ENCODE measurements around the gene OSCP1. TPM values are rescaled to one million over a fixed set of nuclear protein-coding genes. Genes with fewer than 3 reads are reported as not detected.

Gene OSCP1
- total RNA-seq, 1 experiment from 2014 or later: 5.7 TPM

DNA sequence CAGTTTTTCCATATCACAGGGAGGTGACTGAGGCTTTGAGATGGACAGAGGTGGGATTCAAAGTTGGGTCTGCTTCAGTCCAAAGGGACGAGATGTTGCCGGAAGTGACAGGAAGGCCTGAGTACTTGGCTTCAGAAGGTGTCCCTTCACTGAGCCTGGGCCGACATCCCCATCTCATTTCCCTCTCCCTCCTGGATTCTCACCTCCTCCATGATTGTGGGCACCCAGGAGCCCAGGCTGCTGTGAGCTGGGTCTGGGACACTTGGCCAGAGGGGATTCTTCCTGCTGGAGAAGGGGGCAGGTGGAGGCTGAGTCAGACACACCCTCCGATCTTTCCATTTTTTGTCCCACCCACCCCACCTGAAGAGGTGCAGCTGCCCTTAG, 16.8 kb upstream of the OSCP1 start:
- Histone ChIP-seq H3K36me3 (ENCODE audit: insufficient read depth, low read length, poor library complexity, severe bottlenecking) (peaks cover 5% of the 10 kb centered on the region), H3K4me1 (ENCODE audit: insufficient read depth, low read length, poor library complexity, severe bottlenecking) (peaks cover 6% of the 10 kb centered on the region), H3K27me3 (replicated peaks; ENCODE audit: insufficient read depth, low read depth, low read length, poor library complexity) (no peaks in the 10 kb centered on the region), H3K4me3 (ENCODE audit: low read depth, low read length, poor library complexity, severe bottlenecking) (no peak overlapping the region), H3K27ac (ENCODE audit: low read depth, low read length, poor library complexity, severe bottlenecking) (no peak overlapping the region), H3K9me3 (ENCODE audit: low read depth, low read length, poor library complexity, severe bottlenecking) (no peaks in the 10 kb centered on the region)
- no TSS peak for BruUV-seq (replicated peaks)
- no peak for TF ChIP-seq EZH2 (IDR thresholded peaks at IDR 0.05; ENCODE audit: borderline replicate concordance, low read depth, low read length, poor library complexity, severe bottlenecking)
- TF ChIP-seq, protein P1, sequence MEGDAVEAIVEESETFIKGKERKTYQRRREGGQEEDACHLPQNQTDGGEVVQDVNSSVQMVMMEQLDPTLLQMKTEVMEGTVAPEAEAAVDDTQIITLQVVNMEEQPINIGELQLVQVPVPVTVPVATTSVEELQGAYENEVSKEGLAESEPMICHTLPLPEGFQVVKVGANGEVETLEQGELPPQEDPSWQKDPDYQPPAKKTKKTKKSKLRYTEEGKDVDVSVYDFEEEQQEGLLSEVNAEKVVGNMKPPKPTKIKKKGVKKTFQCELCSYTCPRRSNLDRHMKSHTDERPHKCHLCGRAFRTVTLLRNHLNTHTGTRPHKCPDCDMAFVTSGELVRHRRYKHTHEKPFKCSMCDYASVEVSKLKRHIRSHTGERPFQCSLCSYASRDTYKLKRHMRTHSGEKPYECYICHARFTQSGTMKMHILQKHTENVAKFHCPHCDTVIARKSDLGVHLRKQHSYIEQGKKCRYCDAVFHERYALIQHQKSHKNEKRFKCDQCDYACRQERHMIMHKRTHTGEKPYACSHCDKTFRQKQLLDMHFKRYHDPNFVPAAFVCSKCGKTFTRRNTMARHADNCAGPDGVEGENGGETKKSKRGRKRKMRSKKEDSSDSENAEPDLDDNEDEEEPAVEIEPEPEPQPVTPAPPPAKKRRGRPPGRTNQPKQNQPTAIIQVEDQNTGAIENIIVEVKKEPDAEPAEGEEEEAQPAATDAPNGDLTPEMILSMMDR (conservative IDR thresholded peaks at IDR 0.05; ENCODE audit: low read depth, low read length): no peak
- intact Hi-C loops (cut with micrococcal nuclease; ENCODE audit: unreplicated experiment): no loop called here
- CTCF ChIA-PET: no interaction called here
- POLR2A ChIA-PET (ENCODE audit: low non-redundant PET): no interaction called here
- DNase-seq (ENCODE audit: low spot score): no peak

DNA sequence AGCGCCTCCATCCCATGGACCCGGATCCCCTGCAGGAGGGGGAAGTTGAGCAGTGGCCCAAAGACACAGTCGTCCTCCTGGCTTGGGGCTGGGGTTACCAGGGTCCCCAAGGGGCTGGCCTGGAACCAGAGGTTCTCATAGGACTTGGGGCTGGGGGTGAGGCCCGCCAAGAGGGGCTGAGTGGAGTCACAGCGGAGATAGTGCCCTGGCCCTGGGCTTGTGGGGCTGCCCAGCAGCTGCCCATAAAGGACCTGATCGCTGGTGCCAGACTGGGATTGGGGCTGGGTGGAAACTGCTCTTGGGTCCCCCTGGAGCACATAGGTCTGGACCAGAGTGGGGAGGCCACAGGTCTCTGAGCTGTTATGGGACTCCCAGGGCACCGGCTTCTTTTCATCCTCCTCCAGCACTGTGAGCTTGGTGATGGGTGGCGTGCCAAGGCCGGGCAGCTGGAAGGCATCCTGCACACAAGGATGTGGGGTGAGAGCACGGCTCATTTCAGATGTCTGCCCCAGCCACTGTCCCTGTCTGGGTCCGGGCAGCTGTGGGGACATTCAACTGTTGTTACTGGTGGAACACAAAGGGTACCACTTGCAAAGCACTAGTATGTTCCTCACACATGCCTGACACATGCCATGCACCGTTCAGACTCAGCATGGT, 16.2 kb upstream of the OSCP1 start:
- DNase-seq (ENCODE audit: low spot score): no peak
- H3K36me3 ChIP-seq (ENCODE audit: insufficient read depth, low read length, poor library complexity, severe bottlenecking): peaks cover 8% of the 10 kb centered on the region
- no peak overlapping the region for H3K27ac ChIP-seq (ENCODE audit: low read depth, low read length, poor library complexity, severe bottlenecking)
- H3K9me3 ChIP-seq (ENCODE audit: low read depth, low read length, poor library complexity, severe bottlenecking): no peaks in the 10 kb centered on the region
- intact Hi-C loops (cut with micrococcal nuclease; ENCODE audit: unreplicated experiment): no loop called here
- CTCF ChIA-PET: no interaction called here
- peaks cover 6% of the 10 kb centered on the region for H3K4me1 ChIP-seq (ENCODE audit: insufficient read depth, low read length, poor library complexity, severe bottlenecking)
- BruUV-seq (replicated peaks): no TSS peak
- POLR2A ChIA-PET (ENCODE audit: low non-redundant PET): no interaction called here
- no peak for TF ChIP-seq EZH2 (IDR thresholded peaks at IDR 0.05; ENCODE audit: borderline replicate concordance, low read depth, low read length, poor library complexity, severe bottlenecking)
- TF ChIP-seq, protein P1 (conservative IDR thresholded peaks at IDR 0.05; ENCODE audit: low read depth, low read length): no peak
- no peak overlapping the region for H3K4me3 ChIP-seq (ENCODE audit: low read depth, low read length, poor library complexity, severe bottlenecking)
- H3K27me3 ChIP-seq (replicated peaks; ENCODE audit: insufficient read depth, low read depth, low read length, poor library complexity): no peaks in the 10 kb centered on the region

DNA sequence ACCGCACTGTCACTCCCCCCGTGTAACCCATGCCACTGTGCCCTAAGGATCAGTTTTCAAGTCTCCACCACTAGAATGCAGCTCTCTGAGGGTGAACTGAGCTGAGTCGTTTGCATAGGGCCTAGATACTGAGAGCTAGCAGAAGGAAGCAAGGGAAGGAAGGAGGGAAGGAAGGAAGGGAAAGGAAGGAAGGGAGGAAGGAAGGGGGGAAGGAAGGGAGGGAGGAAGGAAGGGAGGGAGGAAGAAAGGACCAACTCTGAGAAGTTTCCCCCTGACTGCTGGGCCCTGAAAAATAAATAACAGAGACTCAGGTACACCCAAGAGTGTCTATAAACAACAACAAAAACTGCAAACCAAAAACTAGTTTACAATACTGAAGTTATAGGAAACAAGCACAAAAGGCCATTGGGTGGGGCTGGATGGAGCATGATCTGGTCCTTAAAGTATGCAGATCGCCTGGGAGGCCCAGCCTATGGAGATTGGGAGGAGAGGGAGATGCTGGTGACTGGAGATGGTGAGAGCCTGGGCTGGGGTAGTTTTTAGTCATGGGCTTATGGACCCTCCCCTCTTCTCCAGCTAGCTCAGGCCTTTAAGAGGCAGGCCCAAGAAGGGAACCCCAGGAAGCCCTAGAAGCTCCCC, 15.6 kb upstream of the OSCP1 start:
- Histone ChIP-seq H3K36me3 (ENCODE audit: insufficient read depth, low read length, poor library complexity, severe bottlenecking) (peaks cover 8% of the 10 kb centered on the region), H3K27me3 (replicated peaks; ENCODE audit: insufficient read depth, low read depth, low read length, poor library complexity) (no peaks in the 10 kb centered on the region), H3K4me3 (ENCODE audit: low read depth, low read length, poor library complexity, severe bottlenecking) (no peak overlapping the region), H3K27ac (ENCODE audit: low read depth, low read length, poor library complexity, severe bottlenecking) (no peak overlapping the region), H3K9me3 (ENCODE audit: low read depth, low read length, poor library complexity, severe bottlenecking) (no peaks in the 10 kb centered on the region), H3K4me1 (ENCODE audit: insufficient read depth, low read length, poor library complexity, severe bottlenecking) (peaks cover 6% of the 10 kb centered on the region)
- POLR2A ChIA-PET (ENCODE audit: low non-redundant PET): no interaction called here
- intact Hi-C loops (cut with micrococcal nuclease; ENCODE audit: unreplicated experiment): no loop called here
- CTCF ChIA-PET: no interaction called here
- no TSS peak for BruUV-seq (replicated peaks)
- DNase-seq (ENCODE audit: low spot score): no peak
- TF ChIP-seq, protein P1 (conservative IDR thresholded peaks at IDR 0.05; ENCODE audit: low read depth, low read length): no peak
- TF ChIP-seq EZH2 (IDR thresholded peaks at IDR 0.05; ENCODE audit: borderline replicate concordance, low read depth, low read length, poor library complexity, severe bottlenecking): no peak
